HuH-7.5 (cell line): Measurements from ENCODE around the gene BAG1.

Source experiments
- DNase-seq: peaks from one replicate; pipeline ENCODE4 v3.0.0; 2011; ENCODE audit warnings: low spot score

The BAG1 gene

GRCh38 chr9:33273972-33274328 is 9.4 kb upstream of the BAG1 start:
- DNase-seq, result no peak

GRCh38 chr9:33273266-33273971 is 8.9 kb upstream of the BAG1 start:
- no peak for DNase-seq

DNA sequence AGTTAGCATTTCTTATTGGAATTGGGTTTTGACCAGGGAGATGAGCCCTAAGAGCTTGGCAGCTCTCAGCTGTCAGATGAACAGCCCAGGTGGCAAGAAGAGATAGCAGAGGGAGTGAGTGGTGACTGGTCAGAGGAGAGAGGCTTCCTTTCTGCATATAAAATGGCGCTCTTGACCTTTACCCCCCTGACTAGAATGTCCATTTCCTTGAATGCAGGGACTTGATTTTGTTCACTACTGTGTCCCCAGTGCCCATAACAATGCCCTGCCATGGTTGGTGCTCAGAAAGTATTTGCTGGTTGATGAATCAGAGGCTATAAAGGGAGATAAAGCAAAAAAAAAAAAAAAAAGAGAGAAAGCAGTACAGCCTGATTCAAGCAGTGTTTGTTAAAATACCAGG is 7.6 kb upstream of the BAG1 start:
- no peak for DNase-seq

DNA sequence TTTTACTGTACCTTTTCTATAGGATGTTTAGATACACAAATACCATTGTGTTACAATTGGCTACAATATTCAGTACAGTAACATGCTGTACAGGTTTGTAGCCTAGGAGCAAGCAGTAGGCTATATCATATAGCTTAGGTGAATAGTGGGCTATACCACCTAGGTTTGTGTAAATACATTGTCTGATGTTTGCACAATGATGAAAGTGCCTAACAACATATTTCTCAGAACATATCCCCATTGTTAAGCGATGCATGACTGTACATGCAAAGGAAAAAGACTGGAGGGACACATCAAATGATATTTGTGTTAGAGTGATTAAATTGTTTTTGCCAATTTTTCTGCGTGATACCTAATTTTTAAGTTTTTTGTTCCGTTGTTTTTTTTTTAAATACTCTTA is 5.6 kb upstream of the BAG1 start:
- DNase-seq, result no peak

GRCh38 chr9:33267151-33267767 is 2.8 kb upstream of the BAG1 start:
- DNase-seq, result no peak

GRCh38 chr9:33265211-33265865 is 830 bp upstream of the BAG1 start:
- DNase-seq, result no peak

GRCh38 chr9:33264003-33264472 is 470 bp downstream of the BAG1 start:
- DNase-seq, result no peak

GRCh38 chr9:33263131-33264002 is 1.1 kb downstream of the BAG1 start:
- DNase-seq, result no peak

- DNase-seq, result no peak
Measured at GRCh38 chr9:33260372-33260771, 4.1 kb downstream of the BAG1 start.

GRCh38 chr9:33257276-33257675 is 7.2 kb downstream of the BAG1 start:
- DNase-seq, result no peak

GRCh38 chr9:33256236-33256635 is 8.3 kb downstream of the BAG1 start:
- no peak for DNase-seq

- no peak for DNase-seq
Measured at GRCh38 chr9:33255471-33255870, 9.0 kb downstream of the BAG1 start.

- no peak for DNase-seq
Measured at GRCh38 chr9:33255014-33255413, 9.5 kb downstream of the BAG1 start.

GRCh38 chr9:33254211-33254610 is 10.3 kb downstream of the BAG1 start:
- no peak for DNase-seq

DNA sequence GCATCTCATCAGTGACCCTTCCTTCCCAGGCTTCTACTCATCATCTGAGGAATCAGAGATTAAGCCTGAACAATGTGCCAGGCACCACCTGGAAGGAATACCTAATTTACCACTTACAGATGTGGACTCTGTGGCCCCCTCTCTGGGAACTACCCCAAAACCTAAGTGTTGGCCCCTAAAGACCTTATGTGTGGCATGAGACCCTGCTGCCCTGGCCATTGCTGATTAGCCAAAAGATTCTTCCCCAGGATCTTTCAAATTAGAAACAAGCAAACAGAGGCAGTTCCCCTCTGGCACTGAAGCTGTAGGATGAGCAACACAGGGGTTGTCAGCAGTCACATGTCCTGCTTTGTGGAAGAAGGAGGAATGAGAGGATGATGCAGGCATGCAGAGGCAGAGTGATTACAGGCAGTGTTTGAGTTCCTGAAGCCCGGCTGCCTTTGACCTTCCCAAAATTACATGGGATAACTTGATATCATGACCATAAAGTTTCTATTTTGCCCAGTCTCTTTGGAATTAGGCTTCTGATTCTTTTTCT is 14.0 kb downstream of the BAG1 start:
- DNase-seq, result no peak

DNA sequence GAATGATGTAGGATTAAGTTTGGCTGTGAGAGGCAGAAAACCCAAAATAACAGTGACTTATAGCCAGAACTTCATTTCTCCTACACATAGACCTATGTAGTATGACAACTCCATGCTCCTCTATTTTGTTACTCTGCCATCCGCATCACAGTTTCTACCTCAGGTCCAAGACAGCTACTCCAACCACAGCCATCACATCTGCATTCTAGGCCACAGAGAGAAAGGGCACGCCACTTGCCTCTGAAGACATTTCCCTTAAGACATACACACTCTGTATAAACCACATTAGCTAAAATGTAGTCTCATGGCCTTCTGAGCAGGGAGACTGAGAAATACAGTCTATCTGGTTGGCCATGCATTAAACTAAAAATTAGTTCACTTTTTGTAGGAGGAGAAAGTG is 14.5 kb downstream of the BAG1 start:
- DNase-seq, result no peak

GRCh38 chr9:33249087-33249658 is 15.3 kb downstream of the BAG1 start:
- no peak for DNase-seq

GRCh38 chr9:33248606-33249005 is 15.9 kb downstream of the BAG1 start:
- no peak for DNase-seq

DNA sequence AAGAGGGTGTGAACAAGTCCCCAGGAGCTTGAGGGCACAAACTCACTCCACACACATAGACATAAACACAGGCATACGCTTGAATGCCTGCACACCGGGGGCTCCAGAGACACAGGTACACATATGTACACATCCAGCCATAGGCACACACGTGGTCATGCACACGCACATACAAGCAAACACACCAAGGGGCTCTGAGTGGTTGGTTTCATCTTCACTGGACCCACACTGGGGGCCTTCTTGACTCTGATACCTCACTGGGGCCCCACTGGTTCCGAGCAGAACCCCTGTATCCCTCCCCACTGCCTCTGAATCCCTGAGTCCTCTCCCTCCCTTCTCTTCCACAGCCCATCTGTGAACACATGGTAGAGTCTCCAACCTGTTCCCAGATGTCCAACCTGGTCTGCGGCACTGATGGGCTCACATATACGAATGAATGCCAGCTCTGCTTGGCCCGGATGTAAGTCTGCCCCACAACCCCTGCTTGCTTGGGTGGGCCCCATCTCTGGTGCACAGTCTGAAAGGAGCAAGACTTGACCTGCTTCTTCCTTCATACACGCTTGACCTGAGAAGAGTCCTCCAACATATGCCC is 18.1 kb downstream of the BAG1 start:
- DNase-seq, result no peak

GRCh38 chr9:33245341-33245740 is 19.2 kb downstream of the BAG1 start:
- DNase-seq, result no peak

- DNase-seq, result no peak
Measured at GRCh38 chr9:33244137-33244784, 20.2 kb downstream of the BAG1 start.
